HG03342 (cell line): ENCODE results near the gene BRF1.

Source experiments
- ATAC-seq: cut with Tn5 transposase; IDR thresholded peaks from one replicate; pipeline ENCODE4 v1.9.1; 2021; ENCODE audit warnings: mild to moderate bottlenecking, moderate library complexity; ENCODE audit not compliant: unreplicated experiment

BRF1 gene

DNA sequence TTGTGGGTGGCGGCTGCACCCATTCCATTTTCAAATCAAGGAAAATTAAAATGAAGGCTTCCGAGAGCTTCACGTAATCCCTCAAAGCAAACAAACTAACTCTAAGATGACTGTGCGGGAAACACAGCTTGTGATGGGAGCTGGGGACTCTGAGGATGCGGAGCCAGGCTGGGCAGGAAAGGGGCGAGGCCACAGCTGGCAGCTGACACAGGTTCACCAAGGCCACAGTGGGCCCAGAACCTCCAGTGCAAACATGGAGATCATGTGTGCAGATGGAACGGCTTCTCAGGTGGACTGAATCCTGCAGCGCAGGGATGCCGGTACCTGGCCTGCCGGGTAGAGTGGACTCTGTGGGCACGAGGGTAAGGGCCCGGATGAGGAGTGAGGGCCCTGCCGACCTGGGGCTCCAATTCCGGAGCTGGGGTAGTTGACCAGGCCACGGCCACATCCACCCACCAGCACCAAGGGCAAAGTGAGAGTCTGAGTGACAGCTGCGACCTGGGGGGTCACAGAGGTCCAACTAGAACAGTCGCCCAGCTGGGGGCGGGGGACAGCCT lies 71.6 kb downstream of the BRF1 start:
- ATAC-seq, result no peak

GRCh38 chr14:105228562-105228961 lies 72.2 kb downstream of the BRF1 start:
- no peak for ATAC-seq

- ATAC-seq, result no peak
Observed at GRCh38 chr14:105227346-105227745, 73.5 kb downstream of the BRF1 start.

DNA sequence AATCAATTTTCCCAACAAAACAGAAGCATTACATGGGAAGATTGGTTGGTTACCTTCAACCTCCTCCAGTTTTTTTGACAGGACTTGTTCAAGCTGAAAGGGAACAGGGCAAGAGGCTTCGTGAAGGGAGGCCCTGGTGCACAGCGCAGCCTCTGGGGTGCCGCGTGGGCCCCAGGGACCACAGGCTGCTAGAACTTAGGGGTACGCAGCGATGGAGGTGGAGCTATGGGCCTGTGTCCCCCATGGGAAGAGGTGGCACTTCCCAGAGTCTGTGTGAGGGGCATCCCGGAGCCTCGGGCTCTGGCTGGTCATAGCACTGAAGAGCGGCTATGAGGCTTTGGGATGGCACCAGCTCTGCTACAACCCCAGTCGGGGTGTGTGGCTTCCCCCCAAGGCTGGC lies 74.6 kb downstream of the BRF1 start:
- ATAC-seq, result no peak

DNA sequence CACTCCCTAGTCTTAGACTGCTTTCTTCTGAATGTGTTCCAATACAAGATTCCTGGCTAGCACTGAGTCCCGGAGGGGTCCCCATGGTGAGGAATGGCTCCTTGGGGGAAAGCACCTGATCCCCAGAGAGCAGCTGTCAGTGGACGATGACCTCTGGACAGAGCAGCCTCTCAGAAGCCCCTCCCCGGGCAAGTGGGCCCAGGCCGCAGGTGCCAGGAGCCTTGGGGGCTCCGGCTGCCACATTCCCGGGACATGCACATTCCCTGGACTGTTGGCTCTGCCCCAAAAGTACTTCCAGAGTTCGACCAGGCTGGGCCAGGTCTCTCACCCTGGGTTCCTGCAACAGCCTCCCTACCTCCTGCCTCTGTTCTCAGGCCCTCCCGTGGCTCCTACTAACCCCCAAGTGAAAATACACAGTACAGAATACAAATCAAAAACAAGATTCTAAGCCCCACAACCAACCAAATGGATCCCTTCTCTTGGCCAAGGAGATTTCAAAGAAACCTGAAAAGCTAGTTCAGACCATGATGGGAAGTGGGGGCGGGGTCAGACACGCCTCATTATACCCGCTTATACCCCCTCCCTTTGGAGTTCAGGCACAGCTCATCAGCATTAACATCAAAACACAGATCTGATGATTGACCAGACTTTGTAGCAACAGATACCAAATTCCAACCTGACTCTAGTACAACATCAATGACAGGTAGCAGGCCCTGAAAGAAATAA lies 75.8 kb downstream of the BRF1 start:
- no peak for ATAC-seq

DNA sequence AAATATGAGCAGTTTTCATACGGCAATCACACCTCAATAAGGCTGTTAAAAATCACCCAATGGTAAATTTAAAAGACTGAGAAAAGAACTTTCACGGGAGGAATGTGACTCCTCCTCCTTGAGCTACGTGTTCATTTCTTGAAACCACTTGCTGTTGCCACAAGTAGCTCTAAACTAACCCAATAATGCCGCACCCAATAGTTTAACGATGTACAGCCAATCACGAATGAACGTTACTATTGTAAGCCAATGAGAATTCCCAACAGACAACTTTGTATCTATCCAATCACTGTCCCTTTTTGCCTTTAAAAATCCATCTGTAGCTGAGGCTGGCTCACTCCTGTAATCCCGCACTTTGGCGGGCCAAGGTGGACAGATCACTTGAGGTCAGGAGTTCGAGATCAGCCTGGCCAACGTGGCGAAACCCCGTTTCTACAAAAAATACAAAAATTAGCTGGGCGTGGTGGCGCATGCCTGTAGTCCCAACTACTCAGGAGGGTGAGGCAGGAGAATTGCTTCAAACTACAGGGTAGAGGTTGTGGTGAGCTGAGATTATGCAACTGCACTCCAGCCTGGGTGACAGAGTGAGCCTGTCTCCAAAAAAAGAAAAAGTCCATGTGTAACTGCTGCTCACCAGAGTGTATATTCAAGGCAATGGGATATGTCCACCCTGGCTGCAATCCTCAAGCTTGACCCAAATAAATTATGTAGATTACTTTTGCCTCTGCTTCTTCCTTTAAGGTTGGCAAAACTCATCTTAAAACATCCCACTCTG lies 76.8 kb downstream of the BRF1 start:
- no peak for ATAC-seq

DNA sequence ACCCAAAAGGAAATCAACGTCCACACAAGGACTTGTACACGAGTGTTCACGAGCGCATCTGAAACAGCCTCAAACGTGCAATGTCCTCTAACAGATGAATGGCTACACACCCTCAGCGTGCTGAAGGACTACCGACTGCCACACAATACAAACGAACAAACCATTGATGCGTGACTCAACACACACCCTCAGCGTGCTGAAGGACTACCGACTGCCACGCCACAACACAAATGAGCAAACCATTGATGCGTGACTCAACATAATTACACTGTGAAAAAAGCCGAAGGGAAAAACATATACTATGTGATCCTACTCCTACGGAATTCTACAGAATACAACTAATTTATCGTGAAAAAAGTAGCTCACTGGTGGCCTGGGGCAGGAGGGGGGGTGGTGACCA lies 77.5 kb downstream of the BRF1 start:
- ATAC-seq, result no peak

GRCh38 chr14:105221598-105222178 lies 79.1 kb downstream of the BRF1 start:
- ATAC-seq, result no peak

- no peak for ATAC-seq
Observed at GRCh38 chr14:105220699-105221597, 79.9 kb downstream of the BRF1 start.

- ATAC-seq, result no peak
Observed at GRCh38 chr14:105219753-105220152, 81.0 kb downstream of the BRF1 start.

- no peak for ATAC-seq
Observed at GRCh38 chr14:105219043-105219612, 81.7 kb downstream of the BRF1 start.

DNA sequence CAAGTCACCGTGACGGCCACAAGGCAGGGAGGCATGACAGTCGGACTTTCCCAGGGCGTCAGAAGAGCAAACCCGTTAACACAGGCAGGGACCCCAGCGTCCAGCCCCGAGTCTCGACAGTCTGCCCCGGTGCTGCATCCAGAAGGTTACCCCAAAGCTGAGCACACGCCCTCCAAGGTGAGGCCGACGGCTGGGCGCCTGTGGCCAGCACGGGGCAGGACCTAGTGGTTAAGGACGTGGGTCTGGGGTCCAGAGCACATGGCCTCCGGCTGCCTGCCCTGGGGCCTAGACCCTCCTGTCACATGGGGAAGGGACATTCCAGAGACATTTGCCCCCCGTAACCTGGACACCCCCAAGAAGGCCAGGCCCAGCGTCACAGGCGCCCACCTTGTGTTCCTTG lies 82.2 kb downstream of the BRF1 start:
- ATAC-seq, result no peak

- ATAC-seq, result no peak
Observed at GRCh38 chr14:105217774-105218173, 83.0 kb downstream of the BRF1 start.

DNA sequence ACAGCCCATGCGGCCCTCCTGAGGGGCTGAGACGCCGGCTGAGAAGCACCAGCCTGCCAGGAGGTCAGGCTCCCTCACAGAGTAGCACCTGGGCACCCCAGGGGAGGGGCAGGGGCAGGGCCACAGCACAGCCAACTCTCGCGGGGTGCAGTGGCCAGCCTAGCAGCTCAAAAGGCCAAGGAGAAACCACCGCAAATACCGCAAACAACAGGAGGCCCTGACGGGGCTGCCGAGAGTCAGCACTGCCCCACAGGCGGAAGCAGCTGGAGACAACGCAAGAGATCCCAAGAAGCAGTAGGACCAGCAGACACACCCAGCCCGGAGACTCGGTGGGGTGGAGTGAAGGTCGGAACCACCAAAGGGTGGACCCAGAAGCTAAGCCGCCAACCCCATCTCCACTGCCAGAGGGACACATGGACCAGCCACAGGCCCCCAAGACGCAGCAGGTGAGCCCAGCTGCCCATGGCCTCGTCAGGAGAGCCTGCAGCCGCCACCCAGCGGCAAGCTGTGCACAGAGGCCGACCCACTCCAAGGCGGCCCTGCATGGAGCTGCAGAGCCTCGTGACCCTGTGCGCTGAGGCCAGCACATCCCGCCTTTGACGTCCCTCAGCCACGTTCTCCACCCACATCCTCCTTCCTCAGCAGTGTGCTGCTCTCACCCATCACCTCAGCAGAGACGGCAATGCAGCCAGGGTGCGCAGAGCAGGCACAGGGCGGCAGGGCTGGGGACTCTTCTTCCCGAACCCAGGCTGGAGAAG lies 84.1 kb downstream of the BRF1 start:
- no peak for ATAC-seq

- ATAC-seq, result no peak
Observed at GRCh38 chr14:105215602-105216001, 85.2 kb downstream of the BRF1 start.

GRCh38 chr14:105214324-105214915 lies 86.4 kb downstream of the BRF1 start:
- ATAC-seq, result no peak

- no peak for ATAC-seq
Observed at GRCh38 chr14:105213361-105213760, 87.4 kb downstream of the BRF1 start.

DNA sequence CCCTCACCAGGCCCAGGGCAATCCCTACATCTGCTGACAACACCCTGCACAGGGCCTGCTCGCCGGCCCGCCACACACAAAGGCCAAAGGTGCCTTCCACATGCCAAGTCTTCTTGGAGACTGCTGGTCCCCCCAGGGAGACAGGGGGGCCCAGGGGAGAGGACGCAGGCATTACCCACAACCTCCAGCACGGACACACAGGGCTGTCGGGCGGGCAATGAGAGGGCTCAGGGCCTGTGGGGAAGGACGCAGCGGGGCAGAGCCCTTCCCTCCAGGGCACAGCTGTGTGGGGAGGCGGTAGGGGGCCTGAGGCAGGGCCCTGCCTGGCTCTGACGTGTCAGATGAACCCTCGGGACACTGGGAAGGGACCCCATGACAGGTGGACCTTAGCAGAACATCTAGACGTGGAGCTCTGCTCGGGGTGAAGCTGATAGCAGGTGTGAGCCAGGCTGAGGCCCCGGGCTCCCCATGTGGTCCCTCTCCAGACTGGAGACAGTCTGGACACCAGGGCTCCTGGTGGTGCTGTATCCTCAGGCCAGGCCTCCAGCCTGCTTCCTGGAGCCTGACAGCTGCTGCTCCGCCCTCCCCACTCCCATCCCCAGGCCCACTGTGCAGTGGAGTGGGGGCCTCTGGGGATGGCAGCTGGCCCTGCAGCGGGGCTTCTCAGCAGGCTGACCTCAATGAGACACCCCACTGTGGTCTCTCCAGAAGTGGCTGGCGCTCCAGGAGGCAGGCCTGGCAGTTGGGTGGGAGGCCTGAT lies 88.1 kb downstream of the BRF1 start:
- ATAC-seq, result no peak

DNA sequence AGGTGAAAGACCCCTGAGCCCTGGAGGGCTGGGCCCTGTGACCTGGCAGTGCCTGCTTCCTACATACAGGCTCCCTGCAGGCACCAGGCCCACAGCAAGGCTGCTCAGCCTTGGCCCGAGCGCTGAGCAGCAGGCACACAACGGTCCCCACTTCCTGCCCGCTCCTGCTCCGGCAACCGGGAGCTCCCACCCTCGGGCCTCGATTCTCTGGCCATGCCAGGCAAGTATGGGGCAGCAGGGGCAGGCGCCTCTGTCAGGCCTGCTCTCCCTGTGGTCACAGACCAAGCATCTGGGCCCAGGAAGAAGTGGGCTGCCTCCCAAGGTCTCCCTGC lies 89.1 kb downstream of the BRF1 start:
- ATAC-seq, result no peak
